HFFc6 (cell line): ENCODE results near the gene SAG. TPM values are rescaled to one million over a fixed set of nuclear protein-coding genes. Genes with fewer than 3 reads are reported as not detected.
"Not testable (repeated sequence)": the region's sequence is repeated elsewhere in the genome, so short reads cannot be mapped to it uniquely, and the experiment has no call there.

Experiments used
- DNase-seq: peaks from one replicate; pipeline ENCODE4 v3.0.0-alpha.2; 2018
- H3K27ac Mint-ChIP-seq: 2 replicates; pipeline ENCODE4 v1.8.0; 2020; ENCODE audit warnings: mild to moderate bottlenecking, mixed read lengths
- H3K27me3 Mint-ChIP-seq: 2 replicates; pipeline ENCODE4 v1.8.0; 2021; ENCODE audit warnings: mild to moderate bottlenecking, moderate library complexity, mixed read lengths; ENCODE audit not compliant: insufficient read depth
- H3K36me3 Mint-ChIP-seq: 2 replicates; pipeline ENCODE4 v1.8.0; 2021; ENCODE audit warnings: low read depth, mixed read lengths
- H3K4me1 Mint-ChIP-seq: 2 replicates; pipeline ENCODE4 v1.8.0; 2020; ENCODE audit warnings: low read depth, mixed read lengths
- H3K4me3 Mint-ChIP-seq: 2 replicates; pipeline ENCODE4 v1.8.0; 2020; ENCODE audit warnings: mild to moderate bottlenecking, moderate library complexity, mixed read lengths
- H3K9me3 Mint-ChIP-seq: 2 replicates; pipeline ENCODE4 v1.8.0; 2020; ENCODE audit warnings: mild to moderate bottlenecking, mixed read lengths
- CTCF ChIP-seq: fragments of 200-600 bp; sonication (generic); IDR thresholded peaks from 2 replicates; pipeline ENCODE4 v1.5.0; 2021; ENCODE audit warnings: antibody characterized with exemption, mild to moderate bottlenecking
- total RNA-seq, 6 experiments: library from RNA; stranded (reverse); fragmentation: NEBNext Ultra II Directional; extraction: Animal tissue kit (Norgen Biotek cat#: 25700); gene quantifications; 2 replicates in 1 of 6; 3 replicates in 5 of 6; pipeline ENCODE4 v1.2.3, GENCODE V29; 2021

Gene SAG
- total RNA-seq, 6 experiments from 2014 or later: not detected

GRCh38 chr2:233328922-233329321 lies 21.3 kb downstream of the SAG start:
- no peak for TF ChIP-seq CTCF
- H3K4me3 Mint-ChIP-seq: no peak overlapping the region
- H3K27ac Mint-ChIP-seq: no peak overlapping the region
- DNase-seq: no peak
- peaks cover 6% of the 10 kb centered on the region; the same call in 1 of the 2 replicates for H3K4me1 Mint-ChIP-seq
- H3K27me3 Mint-ChIP-seq: peaks cover 29% of the 10 kb centered on the region
- H3K36me3 Mint-ChIP-seq: no peaks in the 10 kb centered on the region
- no peaks in the 10 kb centered on the region; the same call in 1 of the 2 replicates for H3K9me3 Mint-ChIP-seq

GRCh38 chr2:233329489-233330135 lies 22.0 kb downstream of the SAG start:
- H3K4me1 Mint-ChIP-seq: peaks cover 6% of the 10 kb centered on the region; the same call in 1 of the 2 replicates
- H3K36me3 Mint-ChIP-seq: no peaks in the 10 kb centered on the region
- H3K9me3 Mint-ChIP-seq: no peaks in the 10 kb centered on the region
- H3K27me3 Mint-ChIP-seq: peaks cover 30% of the 10 kb centered on the region
- no peak for DNase-seq
- no peak for TF ChIP-seq CTCF
- H3K4me3 Mint-ChIP-seq: no peak overlapping the region
- no peak overlapping the region for H3K27ac Mint-ChIP-seq

- no peak for DNase-seq
- H3K9me3 Mint-ChIP-seq: no peaks in the 10 kb centered on the region
- no peak overlapping the region for H3K27ac Mint-ChIP-seq
- H3K4me1 Mint-ChIP-seq: peaks cover 6% of the 10 kb centered on the region; the same call in 1 of the 2 replicates
- peaks cover 33% of the 10 kb centered on the region for H3K27me3 Mint-ChIP-seq
- no peaks in the 10 kb centered on the region for H3K36me3 Mint-ChIP-seq
- TF ChIP-seq CTCF: no peak
- H3K4me3 Mint-ChIP-seq: no peak overlapping the region
These were observed 23.9 kb downstream of the SAG start for GRCh38 chr2:233331536-233331935.

GRCh38 chr2:233332125-233332524 lies 24.5 kb downstream of the SAG start:
- H3K9me3 Mint-ChIP-seq: no peaks in the 10 kb centered on the region
- H3K27me3 Mint-ChIP-seq: peaks cover 33% of the 10 kb centered on the region
- H3K4me3 Mint-ChIP-seq: no peak overlapping the region
- H3K4me1 Mint-ChIP-seq: peaks cover 6% of the 10 kb centered on the region; the same call in 1 of the 2 replicates
- no peak overlapping the region for H3K27ac Mint-ChIP-seq
- DNase-seq: no peak
- no peaks in the 10 kb centered on the region for H3K36me3 Mint-ChIP-seq
- TF ChIP-seq CTCF: no peak

GRCh38 chr2:233334915-233335314 lies 27.3 kb downstream of the SAG start:
- no peaks in the 10 kb centered on the region for H3K36me3 Mint-ChIP-seq
- H3K4me3 Mint-ChIP-seq: no peak overlapping the region
- H3K27me3 Mint-ChIP-seq: peaks cover 41% of the 10 kb centered on the region
- H3K9me3 Mint-ChIP-seq: no peaks in the 10 kb centered on the region
- no peak overlapping the region for H3K27ac Mint-ChIP-seq
- H3K4me1 Mint-ChIP-seq: peaks cover 3% of the 10 kb centered on the region; the same call in 1 of the 2 replicates
- no peak for TF ChIP-seq CTCF
- DNase-seq: no peak

- H3K4me1 Mint-ChIP-seq, H3K36me3 Mint-ChIP-seq, H3K27ac Mint-ChIP-seq, H3K4me3 Mint-ChIP-seq, H3K9me3 Mint-ChIP-seq, DNase-seq: not testable (repeated sequence)
- H3K27me3 Mint-ChIP-seq: peaks cover 43% of the 10 kb centered on the region
These were observed 28.5 kb downstream of the SAG start for GRCh38 chr2:233336091-233336490.
